Erythroblast (primary cell): ENCODE measurements around the gene GNAI2.
"Not testable (repeated sequence)": the region's sequence is repeated elsewhere in the genome, so short reads cannot be mapped to it uniquely, and the experiment has no call there.

Experiments
- DNase-seq, 2 experiments: peaks; one replicate each; lab custom pipeline; 2025; lab: John Stamatoyannopoulos, UW
- GATA1 ChIP-seq: IDR thresholded peaks from 2 replicates; pipeline ENCODE4 v1.6.1; 2011; ENCODE audit warnings: low read depth, mild to moderate bottlenecking, control low read depth, low read length, moderate library complexity
- POLR2A ChIP-seq: IDR thresholded peaks from 2 replicates; pipeline ENCODE4 v1.6.1; 2011; ENCODE audit warnings: mild to moderate bottlenecking, low read length

The GNAI2 gene

GRCh38 chr3:50227390-50228183 is 8.4 kb upstream of the GNAI2 start:
- TF ChIP-seq POLR2A (peak; percentile 44), GATA1 (no peak)
- DNase-seq: peak; percentile 94 to 95

DNA sequence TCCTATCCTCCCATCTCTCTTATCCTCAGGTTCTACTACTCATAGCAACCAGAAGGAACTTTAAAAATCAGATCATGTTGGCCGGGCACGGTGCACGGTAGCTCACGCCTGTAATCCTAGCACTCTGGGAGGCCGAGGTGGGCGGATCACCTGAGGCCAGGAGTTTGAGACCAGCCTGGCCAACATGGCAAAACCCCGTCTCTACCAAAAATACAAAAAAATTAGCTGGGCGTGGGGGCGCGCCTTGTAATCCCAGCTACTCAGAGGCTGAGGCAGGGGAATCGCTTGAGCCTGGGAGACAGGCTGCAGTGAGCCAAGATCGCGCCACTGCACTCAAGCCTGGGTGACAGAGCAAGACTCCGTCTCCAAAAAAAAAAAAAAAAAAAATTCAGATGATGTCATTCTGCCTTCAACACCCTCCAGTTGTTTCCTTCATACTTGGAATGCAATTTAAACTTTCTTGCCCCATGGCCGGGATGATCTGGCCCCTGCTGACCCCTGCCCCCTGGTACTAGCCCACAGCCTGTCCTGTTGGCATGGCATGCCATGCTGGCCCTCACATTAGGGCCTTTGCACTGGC is 7.7 kb upstream of the GNAI2 start:
- not testable (repeated sequence) for DNase-seq

- no peak for DNase-seq
- TF ChIP-seq GATA1: no peak
- no peak for TF ChIP-seq POLR2A
Measured at GRCh38 chr3:50229490-50229889, 6.5 kb upstream of the GNAI2 start.

GRCh38 chr3:50230104-50230793 is 5.8 kb upstream of the GNAI2 start:
- DNase-seq: no peak
- TF ChIP-seq GATA1: no peak
- no peak for TF ChIP-seq POLR2A

DNA sequence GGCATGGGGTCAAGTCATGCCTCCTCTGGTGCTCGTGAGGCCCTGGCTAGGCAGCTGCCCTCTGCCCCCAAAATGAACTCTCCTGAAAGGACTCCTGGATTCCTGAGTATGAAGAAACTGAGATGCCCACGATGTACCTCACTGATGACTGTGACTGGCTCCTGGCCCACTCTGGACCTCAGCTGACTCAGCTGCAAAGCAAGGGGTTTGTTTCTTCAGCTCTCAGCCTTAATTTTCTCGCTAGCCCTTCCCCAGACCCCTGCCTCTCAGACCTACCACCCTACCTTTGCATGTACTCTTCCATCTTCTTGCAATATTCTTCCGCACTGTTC is 5.2 kb upstream of the GNAI2 start:
- no peak for TF ChIP-seq GATA1
- no peak for DNase-seq

- no peak for DNase-seq
- TF ChIP-seq GATA1: no peak
- TF ChIP-seq POLR2A: no peak
Measured at GRCh38 chr3:50231581-50231980, 4.4 kb upstream of the GNAI2 start.

GRCh38 chr3:50232303-50232702 is 3.7 kb upstream of the GNAI2 start:
- TF ChIP-seq POLR2A: no peak
- TF ChIP-seq GATA1: no peak
- no peak for DNase-seq

- TF ChIP-seq GATA1: no peak
- no peak for TF ChIP-seq POLR2A
- DNase-seq: no peak
Measured at GRCh38 chr3:50233176-50233575, 2.8 kb upstream of the GNAI2 start.

DNA sequence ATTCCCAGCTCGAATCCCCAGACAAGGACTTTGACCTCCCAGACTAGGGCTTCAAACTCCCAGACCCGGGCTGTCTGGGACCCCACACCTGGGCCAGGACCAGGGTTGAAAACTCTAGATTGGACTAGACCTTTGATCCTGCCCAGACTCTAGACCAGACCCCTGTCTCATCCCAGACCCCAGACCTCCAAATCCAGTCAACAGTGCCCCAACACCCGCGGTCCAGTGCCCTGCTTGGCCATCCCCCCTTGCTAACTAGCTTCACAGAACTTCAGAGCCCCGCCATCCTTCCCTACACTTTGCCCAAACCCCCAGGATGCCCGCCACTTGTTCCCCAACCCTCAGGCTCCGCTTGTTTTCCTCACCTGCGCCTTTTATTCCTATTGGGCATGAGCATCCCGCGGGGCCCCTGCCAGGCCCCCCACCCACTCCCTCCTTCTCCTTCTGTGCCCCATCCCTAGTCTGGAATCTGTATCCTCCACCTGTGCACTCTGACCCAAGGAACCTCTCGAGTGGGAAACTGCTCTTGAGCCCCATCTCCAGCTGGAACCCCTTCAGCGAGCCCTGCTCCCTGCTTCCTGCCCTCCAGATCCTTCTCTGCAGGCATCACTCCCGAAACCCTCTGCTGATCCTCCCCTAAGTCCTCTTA is 604 bp downstream of the GNAI2 start:
- no peak for TF ChIP-seq POLR2A
- TF ChIP-seq GATA1: no peak

GRCh38 chr3:50237133-50237651 is 1.2 kb downstream of the GNAI2 start:
- TF ChIP-seq GATA1 (no peak), POLR2A (no peak)
- DNase-seq: peak in 1 of 2 experiments; percentile 39

More for the DNA sequence above, 604 bp downstream of the GNAI2 start:
- DNase-seq: no peak

- TF ChIP-seq POLR2A: peak; percentile 61
- TF ChIP-seq GATA1: no peak
- peak; percentile 78 to 81 for DNase-seq
Measured at GRCh38 chr3:50237754-50238548, 1.9 kb downstream of the GNAI2 start.

GRCh38 chr3:50238549-50239026 is 2.6 kb downstream of the GNAI2 start:
- TF ChIP-seq GATA1 (no peak), POLR2A (no peak)
- peak; percentile 56 to 72 for DNase-seq

DNA sequence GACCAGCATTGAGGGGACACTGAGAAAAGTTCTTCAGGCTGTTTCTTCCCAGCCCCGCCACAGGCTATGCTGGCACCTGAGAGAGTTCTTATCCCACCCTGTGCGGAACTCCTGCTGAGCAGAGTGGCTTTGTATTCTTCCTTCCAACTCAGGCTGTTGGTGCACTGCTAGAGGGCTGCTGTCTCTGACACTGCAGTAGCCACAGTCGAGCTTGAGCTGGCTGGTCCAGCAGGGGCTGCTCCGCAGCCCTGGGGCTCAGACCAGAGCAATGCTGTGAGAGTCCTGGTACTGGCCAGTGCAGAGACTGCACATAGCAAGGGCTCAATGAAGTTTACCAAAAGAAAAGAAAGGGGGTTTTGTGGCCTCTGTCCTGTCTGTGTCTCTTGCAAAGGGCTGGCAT is 3.6 kb downstream of the GNAI2 start:
- TF ChIP-seq POLR2A (no peak), GATA1 (no peak)
- no peak for DNase-seq
